NOMO-1 treated with DMSO at 0.1 percent for 48 hours (cell line): ENCODE results near the gene ATP13A4.

Experiments used
- DNase-seq: peaks from one replicate; lab custom pipeline; 2025; ENCODE audit not compliant: unreplicated experiment; lab: John Stamatoyannopoulos, UW

ATP13A4 gene

GRCh38 chr3:193554811-193555210, at the start of gene ATP13A4:
TSS of gene ATP13A4 (minus strand) at chr3:193554895. CDS start at chr3:193554799, 96 bp downstream.
- no peak for DNase-seq

- DNase-seq, result no peak
Observed at GRCh38 chr3:193599393-193599792, 44.7 kb upstream of the ATP13A4 start.

- DNase-seq, result no peak
Observed at GRCh38 chr3:193598202-193598601, 43.5 kb upstream of the ATP13A4 start.

- no peak for DNase-seq
Observed at GRCh38 chr3:193595939-193596487, 41.3 kb upstream of the ATP13A4 start.

GRCh38 chr3:193594946-193595689, 40.4 kb upstream of the ATP13A4 start:
- no peak for DNase-seq

- DNase-seq, result peak; percentile 46
Observed at GRCh38 chr3:193593668-193594030, 39.0 kb upstream of the ATP13A4 start.

GRCh38 chr3:193592841-193593667, 38.4 kb upstream of the ATP13A4 start, which contains the start of gene OPA1:
TSS of gene OPA1 (plus strand) at chr3:193593208. CDS start at chr3:193593378, 170 bp downstream.
- peak; percentile 99 for DNase-seq

GRCh38 chr3:193590088-193590856, 35.6 kb upstream of the ATP13A4 start:
- DNase-seq, result peak; percentile 67

GRCh38 chr3:193589616-193590015, 34.9 kb upstream of the ATP13A4 start:
- DNase-seq, result no peak

GRCh38 chr3:193589129-193589528, 34.4 kb upstream of the ATP13A4 start:
- DNase-seq, result peak; percentile 57

- no peak for DNase-seq
Observed at GRCh38 chr3:193586526-193586925, 31.8 kb upstream of the ATP13A4 start.

GRCh38 chr3:193585530-193585929, 30.8 kb upstream of the ATP13A4 start:
- no peak for DNase-seq

- DNase-seq, result peak; percentile 88
Observed at GRCh38 chr3:193574488-193575070, 19.9 kb upstream of the ATP13A4 start.

GRCh38 chr3:193573403-193574191, 18.9 kb upstream of the ATP13A4 start:
- no peak for DNase-seq

GRCh38 chr3:193572426-193572908, 17.8 kb upstream of the ATP13A4 start:
- peak; percentile 79 for DNase-seq

GRCh38 chr3:193569119-193569518, 14.4 kb upstream of the ATP13A4 start:
- no peak for DNase-seq

GRCh38 chr3:193564012-193564411, 9.3 kb upstream of the ATP13A4 start:
- no peak for DNase-seq

GRCh38 chr3:193563426-193563825, 8.7 kb upstream of the ATP13A4 start:
- DNase-seq, result no peak

- DNase-seq, result no peak
Observed at GRCh38 chr3:193560870-193561269, 6.2 kb upstream of the ATP13A4 start.

GRCh38 chr3:193560091-193560490, 5.4 kb upstream of the ATP13A4 start:
- DNase-seq, result no peak
